Right atrium auricular region (tissue), 2 donors: ENCODE data around the gene TPH1. TPM values are rescaled to one million over a fixed set of nuclear protein-coding genes. Genes with fewer than 3 reads are reported as not detected.

Experiments
- DNase-seq: peaks from one replicate; pipeline ENCODE4 v3.0.0-alpha.2; 2019; ENCODE audit warnings: low spot score
- H3K27ac ChIP-seq, 2 donors: fragments of 200-600 bp; sonication (generic); 1 replicate in 1 of 2; 2 replicates in 1 of 2; pipeline ENCODE4 v1.5.1; 2016 to 2019
- H3K27me3 ChIP-seq, 2 donors: fragments of 200-600 bp; sonication (generic); one replicate each; pipeline versions ENCODE4 v1.5.1 to v1.6.0; 2017 to 2019
- H3K36me3 ChIP-seq: fragments of 200-600 bp; sonication (generic); one replicate; pipeline ENCODE4 v1.5.1; 2016
- H3K4me1 ChIP-seq, 2 donors: fragments of 200-600 bp; sonication (generic); one replicate each; pipeline versions ENCODE4 v1.5.1 to v1.6.0; 2017 to 2019
- H3K4me3 ChIP-seq, 2 donors: fragments of 200-600 bp; sonication (generic); 1 replicate in 1 of 2; 2 replicates in 1 of 2; pipeline ENCODE4 v1.5.1; 2017 to 2019; ENCODE audit warnings: mild to moderate bottlenecking in 1 of 2, moderate library complexity in 1 of 2
- H3K9me3 ChIP-seq, 2 donors: fragments of 200-600 bp; sonication (generic); one replicate each; pipeline ENCODE4 v1.5.1; 2019
- CTCF ChIP-seq, 2 donors: fragments of 200-600 bp; sonication (generic); IDR thresholded peaks; one replicate each; pipeline ENCODE4 v1.5.1; 2019; ENCODE audit warnings: antibody characterized with exemption in 2 of 2
- total RNA-seq, 2 donors: library from RNA; depleted of rRNA; stranded (reverse); fragments of >200 nt; gene quantifications; one replicate each; pipeline ENCODE4 v1.1.0, GENCODE V29; 2016

The TPH1 gene
- total RNA-seq, 2 donors from 2014 or later, result 0.96 TPM; not detected in 1

- H3K36me3 ChIP-seq, result no peaks in the 10 kb centered on the region
- no peak overlapping the region for H3K4me3 ChIP-seq
- no peaks in the 10 kb centered on the region for H3K9me3 ChIP-seq
- no peak for TF ChIP-seq CTCF (IDR thresholded peaks at IDR 0.05)
- H3K27ac ChIP-seq, result no peak overlapping the region
- no peaks in the 10 kb centered on the region for H3K27me3 ChIP-seq
- no peak for DNase-seq
- no peaks in the 10 kb centered on the region for H3K4me1 ChIP-seq
These were observed 19.5 kb upstream of the TPH1 start for GRCh38 chr11:18065572-18065971.

- TF ChIP-seq CTCF (IDR thresholded peaks at IDR 0.05), result no peak
- H3K4me1 ChIP-seq, result no peaks in the 10 kb centered on the region
- no peaks in the 10 kb centered on the region for H3K27me3 ChIP-seq
- H3K9me3 ChIP-seq, result no peaks in the 10 kb centered on the region
- H3K36me3 ChIP-seq, result no peaks in the 10 kb centered on the region
- no peak overlapping the region for H3K27ac ChIP-seq
- DNase-seq, result no peak
- H3K4me3 ChIP-seq, result no peak overlapping the region
These were observed 18.5 kb upstream of the TPH1 start for GRCh38 chr11:18064450-18065054.

GRCh38 chr11:18063862-18064434 lies 17.9 kb upstream of the TPH1 start:
- TF ChIP-seq CTCF (IDR thresholded peaks at IDR 0.05), result no peak
- Histone ChIP-seq H3K27me3 (no peaks in the 10 kb centered on the region), H3K4me3 (no peak overlapping the region), H3K36me3 (no peaks in the 10 kb centered on the region), H3K27ac (no peak overlapping the region), H3K9me3 (no peaks in the 10 kb centered on the region), H3K4me1 (no peaks in the 10 kb centered on the region)
- DNase-seq, result no peak

GRCh38 chr11:18063125-18063524 lies 17.1 kb upstream of the TPH1 start:
- DNase-seq, result no peak
- Histone ChIP-seq H3K27ac (no peak overlapping the region), H3K4me3 (no peak overlapping the region), H3K9me3 (no peaks in the 10 kb centered on the region), H3K4me1 (no peaks in the 10 kb centered on the region), H3K36me3 (no peaks in the 10 kb centered on the region), H3K27me3 (no peaks in the 10 kb centered on the region)
- no peak for TF ChIP-seq CTCF (IDR thresholded peaks at IDR 0.05)

GRCh38 chr11:18061351-18061750 lies 15.3 kb upstream of the TPH1 start:
- DNase-seq, result no peak
- H3K27ac ChIP-seq, result no peak overlapping the region
- no peak for TF ChIP-seq CTCF (IDR thresholded peaks at IDR 0.05)

More at GRCh38 chr11:18061351-18061750, 15.3 kb upstream of the TPH1 start:
- H3K4me3 ChIP-seq, result no peak overlapping the region
- H3K27me3 ChIP-seq, result no peaks in the 10 kb centered on the region
- no peaks in the 10 kb centered on the region for H3K9me3 ChIP-seq
- no peaks in the 10 kb centered on the region for H3K4me1 ChIP-seq
- no peaks in the 10 kb centered on the region for H3K36me3 ChIP-seq
